Stimulated activated naive B cell treated with anti-CD40 and anti-IgM and Interleukin-4, amounts not matched to agents 10 μg/mL and 1 μg/mL and 100 μg/mL, for 72 hours (primary cell): ENCODE results near the gene ADGRG7.
A peak's percentile ranks its signal among the peaks of the same experiment; 100 is the strongest.

Experiments
- ATAC-seq, 2 donors: fragments of 150-1000 bp; cut with Tn5 transposase; replicated peaks; 2 replicates each; pipeline ENCODE4 v1.10.0; 2021; ENCODE audit warnings: moderate library complexity in 1 of 2
- DNase-seq: peaks from one replicate; pipeline ENCODE4 v3.0.0; 2021
- H3K27ac Mint-ChIP-seq: one replicate; pipeline ENCODE4 v1.8.0; 2022; ENCODE audit warnings: mild to moderate bottlenecking, mixed read lengths
- H3K27me3 Mint-ChIP-seq, 2 donors: one replicate each; pipeline ENCODE4 v1.8.0; 2022; ENCODE audit warnings: mixed read lengths in 2 of 2
- H3K36me3 Mint-ChIP-seq, 2 donors: one replicate each; pipeline ENCODE4 v1.8.0; 2022; ENCODE audit warnings: mixed read lengths in 2 of 2, mild to moderate bottlenecking in 1 of 2
- H3K4me1 Mint-ChIP-seq, 2 donors: one replicate each; pipeline ENCODE4 v1.8.0; 2022; ENCODE audit warnings: mixed read lengths in 2 of 2, mild to moderate bottlenecking in 1 of 2
- H3K4me3 Mint-ChIP-seq, 2 donors: one replicate each; pipeline ENCODE4 v1.8.0; 2022; ENCODE audit warnings: mild to moderate bottlenecking in 2 of 2, mixed read lengths in 2 of 2, moderate library complexity in 1 of 2
- H3K9me3 Mint-ChIP-seq, 2 donors: one replicate each; pipeline ENCODE4 v1.8.0; 2022; ENCODE audit warnings: mixed read lengths in 2 of 2, mild to moderate bottlenecking in 1 of 2

Gene ADGRG7

GRCh38 chr3:100740207-100740606 lies 130.8 kb downstream of the ADGRG7 start:
- peaks cover 27 to 37% of the 10 kb centered on the region in 2 donors for H3K36me3 Mint-ChIP-seq

GRCh38 chr3:100743535-100743934 lies 134.1 kb downstream of the ADGRG7 start:
- no peak overlapping the region for H3K27ac Mint-ChIP-seq

More at GRCh38 chr3:100740207-100740606, 130.8 kb downstream of the ADGRG7 start:
- ATAC-seq (peak; percentile 88 to 95), DNase-seq (no peak)
- H3K27me3 Mint-ChIP-seq: no peaks in the 10 kb centered on the region
- no peaks in the 10 kb centered on the region for H3K9me3 Mint-ChIP-seq
- H3K27ac Mint-ChIP-seq: no peak overlapping the region
- H3K4me1 Mint-ChIP-seq: peaks cover 6 to 10% of the 10 kb centered on the region in 2 donors
- H3K4me3 Mint-ChIP-seq: no peak overlapping the region

GRCh38 chr3:100744671-100745070 lies 135.3 kb downstream of the ADGRG7 start:
- H3K36me3 Mint-ChIP-seq: peaks cover 17 to 33% of the 10 kb centered on the region in 2 donors
- H3K27me3 Mint-ChIP-seq: no peaks in the 10 kb centered on the region
- DNase-seq (no peak), ATAC-seq (no peak)
- no peaks in the 10 kb centered on the region for H3K9me3 Mint-ChIP-seq
- H3K4me1 Mint-ChIP-seq: no peaks in the 10 kb centered on the region
- H3K4me3 Mint-ChIP-seq: no peak overlapping the region
- H3K27ac Mint-ChIP-seq: no peak overlapping the region

More at GRCh38 chr3:100743535-100743934, 134.1 kb downstream of the ADGRG7 start:
- no peaks in the 10 kb centered on the region for H3K27me3 Mint-ChIP-seq
- H3K4me3 Mint-ChIP-seq: no peak overlapping the region
- H3K36me3 Mint-ChIP-seq: peaks cover 18 to 31% of the 10 kb centered on the region in 2 donors
- DNase-seq: no peak
- no peaks in the 10 kb centered on the region for H3K9me3 Mint-ChIP-seq
- ATAC-seq: no peak
- H3K4me1 Mint-ChIP-seq: no peaks in the 10 kb centered on the region
